A549 (cell line): ENCODE data around the gene PARP9. TPM values are rescaled to one million over a fixed set of nuclear protein-coding genes. Genes with fewer than 3 reads are reported as not detected.

Source experiments
- ATAC-seq, 2 experiments: fragments of 200-7000 bp in 1 of 2; fragments of >200 bp in 1 of 2; cut with Nextera tagmentation in 1 of 2; cut with Tn5 transposase in 1 of 2; 3 replicates each; pipeline versions ENCODE4 v1.8.0 to v1.9.1; 2018 to 2020; ENCODE audit warnings: mild to moderate bottlenecking in 1 of 2, moderate library complexity in 1 of 2
- CTCF ChIA-PET: fragments of 300-600 bp; sonication (Branson Sonifier 250); formaldehyde crosslinking; extraction: SDS; loops from one replicate; lab custom pipeline; 2021; ENCODE audit warnings: antibody characterized with exemption, inconsistent platforms; lab: Yijun Ruan, JAX
- POLR2A ChIA-PET: fragments of 350-600 bp; formaldehyde crosslinking; extraction: SDS; loops from one replicate; lab custom pipeline; 2021; ENCODE audit warnings: antibody characterized with exemption, inconsistent platforms; lab: Yijun Ruan, JAX
- DNase-seq, 2 experiments: peaks; one replicate each; pipeline versions ENCODE4 v3.0.0 to v3.0.0-alpha.2; 2011 to 2016; ENCODE audit warnings: low read depth in 1 of 2, low spot score in 1 of 2
- FAIRE-seq: peaks from 2 replicates; lab custom pipeline; 2011; peaks lifted over from hg19 to GRCh38; lab: Jason Lieb, UNC
- H3K27ac ChIP-seq, 2 experiments: fragments of >200 bp; sonication (Bioruptor Twin); formaldehyde crosslinking; 3 replicates each; pipeline ENCODE4 v1.5.1; 2016 to 2017
- H3K4me1 ChIP-seq: fragments of >200 bp; sonication (Bioruptor Twin); formaldehyde crosslinking; 3 replicates; pipeline ENCODE4 v1.6.1; 2016
- H3K4me2 ChIP-seq: fragments of >200 bp; sonication (Bioruptor Twin); formaldehyde crosslinking; 3 replicates; pipeline ENCODE4 v1.6.1; 2016
- H3K4me3 ChIP-seq: fragments of >200 bp; sonication (Bioruptor Twin); formaldehyde crosslinking; 3 replicates; pipeline ENCODE4 v1.5.1; 2016
- H3K9me3 ChIP-seq: fragments of >200 bp; sonication (Bioruptor Twin); formaldehyde crosslinking; 3 replicates; pipeline ENCODE4 v1.6.1; 2016
- CBX2 ChIP-seq: fragments of 200-600 bp; sonication (generic); IDR thresholded peaks from 2 replicates; pipeline ENCODE4 v1.6.1; 2016; ENCODE audit warnings: low read depth, mild to moderate bottlenecking, borderline replicate concordance
- CBX8 ChIP-seq: fragments of 200-600 bp; sonication (generic); IDR thresholded peaks from 2 replicates; pipeline ENCODE4 v1.6.1; 2016
- CEBPB ChIP-seq, 2 experiments: fragments of >200 bp in 1 of 2; sonication (Bioruptor Twin) in 1 of 2; formaldehyde crosslinking in 1 of 2; IDR thresholded peaks; 2 replicates each; pipeline ENCODE4 v1.6.1; 2012 to 2016
- CHD2 ChIP-seq: fragments of 150-350 bp; IDR thresholded peaks from 2 replicates; pipeline ENCODE4 v1.6.1; 2014; ENCODE audit warnings: low read length; ENCODE audit not compliant: partially characterized antibody
- EP300 ChIP-seq, 2 experiments: fragments of >200 bp; sonication (Bioruptor Twin); formaldehyde crosslinking; IDR thresholded peaks; 2 replicates in 1 of 2; 3 replicates in 1 of 2; pipeline ENCODE4 v1.6.1; 2016 to 2017
- GATA3 ChIP-seq: IDR thresholded peaks from 2 replicates; pipeline ENCODE4 v1.6.1; 2012; ENCODE audit warnings: borderline replicate concordance
- HDAC2 ChIP-seq: fragments of 200-600 bp; sonication (generic); IDR thresholded peaks from 2 replicates; pipeline ENCODE4 v1.6.1; 2016
- HEYL ChIP-seq: fragments of 250-450 bp; sonication (Bioruptor Pico); IDR thresholded peaks from 2 replicates; pipeline ENCODE4 v1.8.0; 2021; ENCODE audit warnings: mild to moderate bottlenecking, moderate library complexity
- MAFK ChIP-seq: fragments of 450-650 bp; IDR thresholded peaks from 2 replicates; pipeline ENCODE4 v1.6.1; 2014; ENCODE audit not compliant: partially characterized antibody
- MAZ ChIP-seq: fragments of 150-350 bp; IDR thresholded peaks from 2 replicates; pipeline ENCODE4 v1.6.1; 2014; ENCODE audit warnings: antibody characterized with exemption, low read depth, low read length, borderline replicate concordance
- NFE2L2 ChIP-seq: fragments of 150-350 bp; conservative IDR thresholded peaks from 2 replicates; pipeline ENCODE4 v1.6.1; 2014; ENCODE audit warnings: low read length
- NPAS2 ChIP-seq: fragments of 250-450 bp; sonication (Bioruptor Pico); IDR thresholded peaks from 2 replicates; pipeline ENCODE4 v1.8.0; 2022; ENCODE audit warnings: mild to moderate bottlenecking, moderate library complexity, borderline replicate concordance
- NR3C1 ChIP-seq: fragments of >200 bp; sonication (Bioruptor Twin); formaldehyde crosslinking; IDR thresholded peaks from 3 replicates; pipeline ENCODE4 v1.6.1; 2017
- POLR2A ChIP-seq: IDR thresholded peaks from 2 replicates; pipeline ENCODE4 v1.6.1; 2012; ENCODE audit warnings: mild to moderate bottlenecking, low read length
- RAD21 ChIP-seq, 2 experiments: fragments of >200 bp in 1 of 2; sonication (Bioruptor Twin) in 1 of 2; formaldehyde crosslinking in 1 of 2; IDR thresholded peaks in 1 of 2; conservative IDR thresholded peaks in 1 of 2; 2 replicates in 1 of 2; 3 replicates in 1 of 2; pipeline ENCODE4 v1.6.1; 2012 to 2018; ENCODE audit warnings: inconsistent platforms in 1 of 2
- RNF2 ChIP-seq: fragments of 200-600 bp; sonication (generic); IDR thresholded peaks from 2 replicates; pipeline ENCODE4 v1.6.1; 2016; ENCODE audit warnings: low read depth, mild to moderate bottlenecking, antibody characterized with exemption, moderate library complexity, borderline replicate concordance
- SMC3 ChIP-seq: fragments of >200 bp; sonication (Bioruptor Twin); formaldehyde crosslinking; IDR thresholded peaks from 3 replicates; pipeline ENCODE4 v1.6.1; 2018; ENCODE audit warnings: inconsistent platforms
- WGBS: methylation state at CpG from one replicate; pipeline ENCODE4 v1.1.6; 2017; ENCODE audit errors: missing lambda C conversion rate; 5-methylcytosine and 5-hydroxymethylcytosine counted together
- polyA plus RNA-seq, 4 experiments: library from polyadenylated mRNA; depleted of rRNA in 3 of 4; stranded (reverse); fragments of >200 nt; fragmentation: RNase III in 1 of 4; extraction: RNeasy Plus Mini Kit Qiagen cat#74134 plus additional on column Dnase treatment in 1 of 4; gene quantifications; 2 replicates in 3 of 4; 3 replicates in 1 of 4; pipeline ENCODE4 v1.2.3, GENCODE V29; 2011 to 2017
- TF ChIP-seq, protein P1 (sequence below): fragments of 200-600 bp; sonication (generic); IDR thresholded peaks from 2 replicates; pipeline ENCODE4 v1.6.1; 2016; ENCODE audit warnings: antibody characterized with exemption, mild to moderate bottlenecking, moderate library complexity
- TF ChIP-seq, protein P2 (sequence below): fragments of >200 bp; sonication (Bioruptor Twin); formaldehyde crosslinking; IDR thresholded peaks from 2 replicates; pipeline ENCODE4 v1.6.1; 2016

PARP9 gene
- polyA plus RNA-seq, 2 of the 4 experiments (the other 2 are of a cell fraction): 4.5 to 12.6 TPM

DNA sequence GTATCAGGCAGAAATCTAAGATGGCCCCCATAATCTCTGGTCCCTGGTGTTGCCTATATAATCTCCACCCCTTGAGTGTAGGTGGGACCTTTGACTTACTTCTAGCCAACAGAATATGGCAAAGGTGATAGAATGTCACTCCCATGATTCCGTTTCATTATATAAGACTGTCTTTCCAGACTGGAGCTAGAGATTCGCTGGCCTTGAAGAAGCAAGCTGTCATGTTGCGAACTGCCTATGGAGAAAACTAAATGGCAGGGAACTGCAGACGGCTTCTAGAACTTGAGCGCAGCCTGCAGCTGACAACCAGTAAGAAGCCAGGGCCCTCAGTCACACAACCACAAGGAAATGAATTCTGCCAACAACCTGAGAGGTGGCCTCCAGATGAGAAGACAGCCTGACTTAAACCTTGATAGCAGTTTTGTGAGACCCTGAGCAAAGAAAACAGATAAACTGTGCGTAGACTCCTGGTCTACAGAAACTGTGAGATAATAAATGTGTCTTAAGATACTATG, 47.2 kb downstream of the PARP9 start:
- 94% methylated on average over 6 of the region's 6 CpGs for WGBS
- DNase-seq (no peak), ATAC-seq (no peak), FAIRE-seq (no peak)
- H3K9me3 ChIP-seq: no peaks in the 10 kb centered on the region
- TF ChIP-seq CBX8 (no peak), POLR2A (no peak), CEBPB (IDR thresholded peaks at IDR 0.05) (no peak), HDAC2 (no peak), RNF2 (no peak), GATA3 (no peak), HEYL (CRISPR knock-in tag) (no peak), MAZ (no peak), RAD21 (conservative IDR thresholded peaks at IDR 0.05 in 1 of 2, IDR thresholded peaks at IDR 0.05 in 1 of 2) (no peak), SMC3 (no peak)
- CTCF ChIA-PET: interaction anchor here (0.9 kb wide), 1 partner anchor 162 kb away, joined by 4 read pairs; no protein-coding TSS in a partner anchor
- no peak overlapping the region for H3K4me3 ChIP-seq
- POLR2A ChIA-PET: no interaction called here
- H3K4me2 ChIP-seq: no peak overlapping the region
- H3K4me1 ChIP-seq: peaks cover 19% of the 10 kb centered on the region; the same call in 2 of the 3 replicates
- H3K27ac ChIP-seq: no peak overlapping the region

DNA sequence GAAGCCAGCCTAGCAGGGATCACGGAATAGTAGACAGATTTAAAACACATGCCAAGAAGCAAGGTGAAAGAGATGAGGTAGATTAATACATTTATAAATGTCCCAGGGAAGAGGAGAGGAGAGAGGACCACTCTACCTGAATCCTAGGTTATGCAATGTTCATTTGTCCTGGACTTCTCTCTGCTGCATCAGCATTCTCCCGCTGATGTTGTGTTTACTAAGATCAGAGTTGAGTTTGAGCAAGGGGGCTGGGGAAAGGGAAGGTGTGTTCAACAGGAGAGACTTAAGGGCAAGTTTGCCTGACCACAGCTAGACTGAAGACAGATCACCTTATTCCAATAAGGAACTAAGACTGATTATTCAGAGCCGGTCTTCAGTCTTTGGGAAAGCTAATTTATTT, 48.2 kb downstream of the PARP9 start:
- H3K4me3 ChIP-seq: no peak overlapping the region
- POLR2A ChIA-PET: no interaction called here
- CTCF ChIA-PET: interaction anchor here (0.6 to 1.4 kb wide), 3 partner anchors 29 to 163 kb away, joined by 3 to 4 read pairs (median 3); no protein-coding TSS in a partner anchor

DNA sequence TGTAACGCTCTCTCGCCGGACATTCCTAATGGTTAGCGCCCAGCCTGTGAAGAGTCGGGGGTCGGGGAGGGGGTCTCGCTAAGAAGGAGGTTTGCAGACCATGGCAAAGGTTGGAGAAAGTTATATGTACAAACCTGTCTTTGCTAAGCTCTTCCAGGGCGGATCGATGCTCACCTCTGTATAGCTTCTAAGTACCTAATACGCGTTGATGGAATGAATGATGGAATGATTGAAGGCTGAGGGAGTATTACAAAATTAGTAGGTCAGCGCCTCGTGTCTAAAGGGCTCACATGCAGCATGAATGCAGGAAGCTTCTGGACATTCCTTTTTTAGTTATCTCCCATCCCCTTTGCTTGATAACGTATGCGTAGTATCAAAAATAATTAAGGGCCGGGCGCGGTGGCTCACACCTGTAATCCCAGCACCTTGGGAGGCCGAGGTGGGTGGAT, 49.1 kb downstream of the PARP9 start:
- Histone ChIP-seq H3K4me1 (peaks cover 35% of the 10 kb centered on the region; the same call in 2 of the 3 replicates), H3K4me2 (peak overlapping the region; percentile 79), H3K9me3 (no peaks in the 10 kb centered on the region), H3K27ac (peak overlapping the region; percentile 91 to 100), H3K4me3 (peak overlapping the region; percentile 72)
- POLR2A ChIA-PET: interaction anchor here (0.7 to 1.1 kb wide), 9 partner anchors 9 to 164 kb away, joined by 3 to 9 read pairs (median 4); partner anchors contain the start of genes DTX3L, PARP9 and WDR5B
- WGBS: 38% methylated on average over 19 of the region's 19 CpGs
- no peak for DNase-seq
- ATAC-seq: peak in 1 of 2 experiments; percentile 39; a peak in 3 of 6 replicates
- CTCF ChIA-PET: interaction anchor here (0.9 to 1.4 kb wide), 2 partner anchors 57 to 131 kb away, joined by 3 read pairs; partner anchors contain the start of gene FAM162A
- no peak for FAIRE-seq
- TF ChIP-seq, protein P1, sequence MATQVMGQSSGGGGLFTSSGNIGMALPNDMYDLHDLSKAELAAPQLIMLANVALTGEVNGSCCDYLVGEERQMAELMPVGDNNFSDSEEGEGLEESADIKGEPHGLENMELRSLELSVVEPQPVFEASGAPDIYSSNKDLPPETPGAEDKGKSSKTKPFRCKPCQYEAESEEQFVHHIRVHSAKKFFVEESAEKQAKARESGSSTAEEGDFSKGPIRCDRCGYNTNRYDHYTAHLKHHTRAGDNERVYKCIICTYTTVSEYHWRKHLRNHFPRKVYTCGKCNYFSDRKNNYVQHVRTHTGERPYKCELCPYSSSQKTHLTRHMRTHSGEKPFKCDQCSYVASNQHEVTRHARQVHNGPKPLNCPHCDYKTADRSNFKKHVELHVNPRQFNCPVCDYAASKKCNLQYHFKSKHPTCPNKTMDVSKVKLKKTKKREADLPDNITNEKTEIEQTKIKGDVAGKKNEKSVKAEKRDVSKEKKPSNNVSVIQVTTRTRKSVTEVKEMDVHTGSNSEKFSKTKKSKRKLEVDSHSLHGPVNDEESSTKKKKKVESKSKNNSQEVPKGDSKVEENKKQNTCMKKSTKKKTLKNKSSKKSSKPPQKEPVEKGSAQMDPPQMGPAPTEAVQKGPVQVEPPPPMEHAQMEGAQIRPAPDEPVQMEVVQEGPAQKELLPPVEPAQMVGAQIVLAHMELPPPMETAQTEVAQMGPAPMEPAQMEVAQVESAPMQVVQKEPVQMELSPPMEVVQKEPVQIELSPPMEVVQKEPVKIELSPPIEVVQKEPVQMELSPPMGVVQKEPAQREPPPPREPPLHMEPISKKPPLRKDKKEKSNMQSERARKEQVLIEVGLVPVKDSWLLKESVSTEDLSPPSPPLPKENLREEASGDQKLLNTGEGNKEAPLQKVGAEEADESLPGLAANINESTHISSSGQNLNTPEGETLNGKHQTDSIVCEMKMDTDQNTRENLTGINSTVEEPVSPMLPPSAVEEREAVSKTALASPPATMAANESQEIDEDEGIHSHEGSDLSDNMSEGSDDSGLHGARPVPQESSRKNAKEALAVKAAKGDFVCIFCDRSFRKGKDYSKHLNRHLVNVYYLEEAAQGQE: no peak
- TF ChIP-seq, protein P2, sequence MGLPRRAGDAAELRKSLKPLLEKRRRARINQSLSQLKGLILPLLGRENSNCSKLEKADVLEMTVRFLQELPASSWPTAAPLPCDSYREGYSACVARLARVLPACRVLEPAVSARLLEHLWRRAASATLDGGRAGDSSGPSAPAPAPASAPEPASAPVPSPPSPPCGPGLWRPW: no peak
- TF ChIP-seq CBX2: no peak
- TF ChIP-seq NR3C1: no peak
- TF ChIP-seq NPAS2: no peak
- no peak for TF ChIP-seq EP300 (IDR thresholded peaks at IDR 0.05)
- no peak for TF ChIP-seq RAD21 (conservative IDR thresholded peaks at IDR 0.05 in 1 of 2, IDR thresholded peaks at IDR 0.05 in 1 of 2)
- no peak for TF ChIP-seq NFE2L2
- TF ChIP-seq, all 56 proteins: peak for 0

More for the DNA sequence above, 48.2 kb downstream of the PARP9 start:
- TF ChIP-seq MAFK (peak; percentile 32), CHD2 (no peak)
- Histone ChIP-seq H3K9me3 (no peaks in the 10 kb centered on the region), H3K4me2 (no peak overlapping the region), H3K4me1 (peaks cover 29% of the 10 kb centered on the region; the same call in 2 of the 3 replicates), H3K27ac (no peak overlapping the region)
- ATAC-seq: no peak
- no peak for FAIRE-seq
- no peak for DNase-seq
- WGBS: 90% methylated on average over 3 of the region's 3 CpGs
